ENCODE data around the gene TERT. TPM values are rescaled to one million over a fixed set of nuclear protein-coding genes. Genes with fewer than 3 reads are reported as not detected.

Gene TERT
- total RNA-seq, 2 donors from 2014 or later = not detected

- Histone ChIP-seq H3K4me3 (no peak overlapping the region), H3K9me3 (no peaks in the 10 kb centered on the region), H3K27ac (no peak overlapping the region), H3K27me3 (replicated peaks; ENCODE audit: insufficient read depth) (no peaks in the 10 kb centered on the region), H3K36me3 (peaks cover 43% of the 10 kb centered on the region), H3K4me1 (ENCODE audit: control insufficient read depth in 1 of 2, low read depth in 2 of 2) (peaks cover 0 to 10% of the 10 kb centered on the region in 2 donors)
- no peak for ATAC-seq (ENCODE audit: insufficient number of reproducible peaks, low FRiP score, low read depth)
- no peak for DNase-seq (ENCODE audit: low spot score)
- TF ChIP-seq, protein P1, sequence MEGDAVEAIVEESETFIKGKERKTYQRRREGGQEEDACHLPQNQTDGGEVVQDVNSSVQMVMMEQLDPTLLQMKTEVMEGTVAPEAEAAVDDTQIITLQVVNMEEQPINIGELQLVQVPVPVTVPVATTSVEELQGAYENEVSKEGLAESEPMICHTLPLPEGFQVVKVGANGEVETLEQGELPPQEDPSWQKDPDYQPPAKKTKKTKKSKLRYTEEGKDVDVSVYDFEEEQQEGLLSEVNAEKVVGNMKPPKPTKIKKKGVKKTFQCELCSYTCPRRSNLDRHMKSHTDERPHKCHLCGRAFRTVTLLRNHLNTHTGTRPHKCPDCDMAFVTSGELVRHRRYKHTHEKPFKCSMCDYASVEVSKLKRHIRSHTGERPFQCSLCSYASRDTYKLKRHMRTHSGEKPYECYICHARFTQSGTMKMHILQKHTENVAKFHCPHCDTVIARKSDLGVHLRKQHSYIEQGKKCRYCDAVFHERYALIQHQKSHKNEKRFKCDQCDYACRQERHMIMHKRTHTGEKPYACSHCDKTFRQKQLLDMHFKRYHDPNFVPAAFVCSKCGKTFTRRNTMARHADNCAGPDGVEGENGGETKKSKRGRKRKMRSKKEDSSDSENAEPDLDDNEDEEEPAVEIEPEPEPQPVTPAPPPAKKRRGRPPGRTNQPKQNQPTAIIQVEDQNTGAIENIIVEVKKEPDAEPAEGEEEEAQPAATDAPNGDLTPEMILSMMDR (IDR thresholded peaks at IDR 0.05) = no peak
These were observed 29.9 kb upstream of the TERT start for GRCh38 chr5:1324719-1325190.

DNA sequence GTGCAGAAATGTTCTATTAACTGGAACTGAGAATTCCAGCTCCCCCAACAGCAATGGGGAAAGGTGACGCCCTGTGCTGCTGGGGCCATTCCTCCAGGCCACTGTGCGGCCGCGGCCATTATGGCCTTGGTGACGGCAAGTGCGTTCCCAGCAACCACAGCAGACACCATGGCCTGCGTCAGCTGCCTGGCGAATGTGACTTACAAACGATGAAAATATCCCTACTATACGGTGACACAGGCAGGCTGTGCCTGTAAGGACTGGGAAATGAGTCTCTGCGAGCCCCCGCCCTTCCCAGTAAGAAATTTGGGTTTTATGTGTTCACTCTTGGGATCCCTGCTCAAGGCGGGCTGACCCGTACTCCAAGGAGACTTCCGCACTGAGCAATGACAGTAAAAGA, 29.4 kb upstream of the TERT start:
- no peak for DNase-seq (ENCODE audit: low spot score)
- no peak overlapping the region for H3K4me3 ChIP-seq
- H3K27ac ChIP-seq = no peak overlapping the region
- H3K4me1 ChIP-seq (ENCODE audit: control insufficient read depth in 1 of 2, low read depth in 2 of 2) = peaks cover 0 to 10% of the 10 kb centered on the region in 2 donors
- TF ChIP-seq, protein P1 (IDR thresholded peaks at IDR 0.05) = no peak
- peaks cover 48% of the 10 kb centered on the region for H3K36me3 ChIP-seq
- no peaks in the 10 kb centered on the region for H3K9me3 ChIP-seq
- H3K27me3 ChIP-seq (replicated peaks; ENCODE audit: insufficient read depth) = no peaks in the 10 kb centered on the region
- ATAC-seq (ENCODE audit: insufficient number of reproducible peaks, low FRiP score, low read depth) = no peak

DNA sequence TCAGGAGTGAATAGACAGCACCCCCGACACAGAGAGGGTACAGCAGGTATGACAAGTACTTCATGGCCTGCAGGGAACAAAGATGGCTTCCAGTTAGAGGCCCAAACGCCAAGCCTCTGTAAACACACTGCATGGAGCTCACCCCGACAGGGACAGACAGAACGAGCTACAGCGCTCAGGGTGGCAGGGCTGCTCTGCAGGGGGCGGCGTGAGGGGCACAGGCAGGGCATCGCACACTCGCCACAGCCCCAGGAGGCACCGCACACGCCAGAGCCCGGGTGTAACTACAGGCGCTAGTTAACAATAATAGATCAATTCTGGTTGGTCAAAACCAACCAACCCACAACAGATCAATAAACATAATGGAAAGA, 28.9 kb upstream of the TERT start:
- DNase-seq (ENCODE audit: low spot score) = no peak
- H3K4me3 ChIP-seq = no peak overlapping the region
- H3K4me1 ChIP-seq (ENCODE audit: control insufficient read depth in 1 of 2, low read depth in 2 of 2) = peaks cover 0 to 10% of the 10 kb centered on the region in 2 donors
- no peak overlapping the region for H3K27ac ChIP-seq
- H3K27me3 ChIP-seq (replicated peaks; ENCODE audit: insufficient read depth) = no peaks in the 10 kb centered on the region
- no peaks in the 10 kb centered on the region for H3K9me3 ChIP-seq
- ATAC-seq (ENCODE audit: insufficient number of reproducible peaks, low FRiP score, low read depth) = no peak
- peaks cover 50% of the 10 kb centered on the region for H3K36me3 ChIP-seq
- TF ChIP-seq, protein P1 (IDR thresholded peaks at IDR 0.05) = no peak

GRCh38 chr5:1322955-1323802, 28.3 kb upstream of the TERT start:
- no peaks in the 10 kb centered on the region for H3K9me3 ChIP-seq
- ATAC-seq (ENCODE audit: insufficient number of reproducible peaks, low FRiP score, low read depth) = no peak
- TF ChIP-seq, protein P1 (IDR thresholded peaks at IDR 0.05) = no peak
- no peak for DNase-seq (ENCODE audit: low spot score)
- no peak overlapping the region for H3K4me3 ChIP-seq
- H3K27me3 ChIP-seq (replicated peaks; ENCODE audit: insufficient read depth) = no peaks in the 10 kb centered on the region
- H3K36me3 ChIP-seq = peaks cover 56% of the 10 kb centered on the region
- no peak overlapping the region for H3K27ac ChIP-seq
- peaks cover 0 to 10% of the 10 kb centered on the region in 2 donors for H3K4me1 ChIP-seq (ENCODE audit: control insufficient read depth in 1 of 2, low read depth in 2 of 2)

DNA sequence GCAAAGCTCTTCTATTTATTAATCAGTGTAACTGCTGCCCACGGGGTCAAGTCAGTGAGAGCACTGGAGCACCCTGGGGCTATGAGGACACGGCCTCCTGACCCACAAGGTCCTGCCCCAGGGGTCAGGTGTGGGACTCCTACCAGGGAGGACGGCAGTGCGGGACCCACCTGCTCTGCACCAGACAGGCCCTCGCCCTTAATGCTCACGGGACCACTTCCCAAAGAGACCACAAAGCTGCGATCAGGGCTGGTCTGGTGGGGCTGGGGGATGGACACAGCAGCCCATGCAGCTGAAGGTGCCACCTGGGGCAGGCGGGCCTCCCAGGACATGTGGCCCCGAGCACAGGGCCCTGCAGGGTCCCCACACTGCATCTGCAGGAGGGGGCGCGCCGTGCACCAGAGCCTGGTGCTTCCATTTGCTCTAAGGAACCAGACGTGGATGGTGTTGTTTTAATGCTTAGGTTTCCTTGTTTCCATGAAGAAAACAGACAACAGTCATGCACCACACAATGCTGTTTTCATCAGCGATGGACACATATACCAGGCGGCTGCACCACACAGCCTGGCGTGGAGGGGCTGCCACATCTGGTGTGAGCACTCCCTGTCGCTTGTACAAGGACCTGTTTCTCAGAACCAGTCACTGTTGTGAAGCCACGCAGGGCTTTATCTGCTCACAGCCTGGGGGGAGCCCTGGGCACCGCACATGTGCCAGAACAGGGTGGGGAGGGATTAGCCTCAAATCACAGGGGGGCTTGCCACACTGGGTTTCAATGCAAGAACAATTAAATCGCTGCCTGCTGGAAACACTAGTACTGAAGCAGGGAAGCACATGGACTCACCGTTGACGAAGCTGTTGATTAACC, 27.4 kb upstream of the TERT start:
- H3K27me3 ChIP-seq (replicated peaks; ENCODE audit: insufficient read depth) = no peaks in the 10 kb centered on the region
- ATAC-seq (ENCODE audit: insufficient number of reproducible peaks, low FRiP score, low read depth) (no peak), DNase-seq (ENCODE audit: low spot score) (no peak)
- no peaks in the 10 kb centered on the region for H3K9me3 ChIP-seq
- peaks cover 60% of the 10 kb centered on the region for H3K36me3 ChIP-seq
- no peak overlapping the region for H3K27ac ChIP-seq
- peaks cover 0 to 7% of the 10 kb centered on the region in 2 donors for H3K4me1 ChIP-seq (ENCODE audit: control insufficient read depth in 1 of 2, low read depth in 2 of 2)
- no peak overlapping the region for H3K4me3 ChIP-seq
- TF ChIP-seq, protein P1 (IDR thresholded peaks at IDR 0.05) = no peak

Measured in thoracic aorta (tissue), 2 donors.